ENCODE measurements around the gene SORL1. TPM values are rescaled to one million over a fixed set of nuclear protein-coding genes. Genes with fewer than 3 reads are reported as not detected.

SORL1 gene
- total RNA-seq, 4 donors from 2014 or later, result 7.1 to 12.6 (median 10.6) TPM

GRCh38 chr11:121657146-121657545 lies 205.0 kb downstream of the SORL1 start:
- no peak for ATAC-seq
- 67% methylated on average over 3 of the region's 6 CpGs; no CpG with 5 or more reads in 1 of the 2 donors for WGBS, 2 donors (ENCODE audit: low coverage in 1 of 2)
- no peak overlapping the region for H3K4me3 ChIP-seq
- H3K27me3 ChIP-seq, result no peaks in the 10 kb centered on the region
- peak overlapping the region; percentile 79 to 93 (median 89) for H3K27ac ChIP-seq
- no peaks in the 10 kb centered on the region for H3K36me3 ChIP-seq
- no peaks in the 10 kb centered on the region for H3K9me3 ChIP-seq
- peaks cover 0 to 53% (median 5%) of the 10 kb centered on the region in 3 donors for H3K4me1 ChIP-seq
- TF ChIP-seq POLR2AphosphoS5 (IDR thresholded peaks at IDR 0.05), result no peak

GRCh38 chr11:121659811-121660210 lies 207.7 kb downstream of the SORL1 start:
- Histone ChIP-seq H3K27ac (no peak overlapping the region), H3K4me3 (no peak overlapping the region), H3K36me3 (no peaks in the 10 kb centered on the region), H3K4me1 (peaks cover 0 to 39% (median 5%) of the 10 kb centered on the region in 3 donors), H3K27me3 (no peaks in the 10 kb centered on the region), H3K9me3 (no peaks in the 10 kb centered on the region)
- no peak for TF ChIP-seq CTCF (IDR thresholded peaks at IDR 0.05)
- no peak for TF ChIP-seq EP300 (IDR thresholded peaks at IDR 0.05)
- TF ChIP-seq POLR2A (IDR thresholded peaks at IDR 0.05), result no peak
- no peak for TF ChIP-seq POLR2AphosphoS5 (IDR thresholded peaks at IDR 0.05)
- ATAC-seq, result no peak
- WGBS, 2 donors (ENCODE audit: low coverage in 1 of 2), result 88 to 90% methylated on average over 3 of the region's 3 CpGs

- Histone ChIP-seq H3K4me3 (no peak overlapping the region), H3K9me3 (no peaks in the 10 kb centered on the region), H3K36me3 (no peaks in the 10 kb centered on the region), H3K27ac (peak overlapping the region in 1 of 4 donors; percentile 9), H3K27me3 (no peaks in the 10 kb centered on the region), H3K4me1 (peaks cover 0 to 22% (median 0%) of the 10 kb centered on the region in 3 donors)
- no peak for TF ChIP-seq EP300 (IDR thresholded peaks at IDR 0.05)
- no peak for TF ChIP-seq POLR2AphosphoS5 (IDR thresholded peaks at IDR 0.05)
- no peak for TF ChIP-seq CTCF (IDR thresholded peaks at IDR 0.05)
- TF ChIP-seq POLR2A (IDR thresholded peaks at IDR 0.05), result no peak
- ATAC-seq, result no peak
- 35 to 53% methylated on average over 3 to 4 of the region's 4 CpGs for WGBS, 2 donors (ENCODE audit: low coverage in 1 of 2)
Observed at GRCh38 chr11:121661880-121662486, 209.9 kb downstream of the SORL1 start.

- TF ChIP-seq POLR2A (IDR thresholded peaks at IDR 0.05), result no peak
- TF ChIP-seq EP300 (IDR thresholded peaks at IDR 0.05), result no peak
- no peak for TF ChIP-seq POLR2AphosphoS5 (IDR thresholded peaks at IDR 0.05)
- TF ChIP-seq CTCF (IDR thresholded peaks at IDR 0.05), result no peak
- Histone ChIP-seq H3K4me3 (no peak overlapping the region), H3K9me3 (no peaks in the 10 kb centered on the region), H3K27ac (no peak overlapping the region), H3K36me3 (no peaks in the 10 kb centered on the region), H3K27me3 (no peaks in the 10 kb centered on the region), H3K4me1 (peaks cover 0 to 15% (median 0%) of the 10 kb centered on the region in 3 donors)
- ATAC-seq, result no peak
Observed at GRCh38 chr11:121664144-121664543, 212.0 kb downstream of the SORL1 start.

GRCh38 chr11:121665206-121665838 lies 213.2 kb downstream of the SORL1 start:
- Histone ChIP-seq H3K27me3 (no peaks in the 10 kb centered on the region), H3K4me3 (no peak overlapping the region), H3K27ac (no peak overlapping the region), H3K36me3 (no peaks in the 10 kb centered on the region), H3K4me1 (peaks cover 0 to 27% (median 3%) of the 10 kb centered on the region in 3 donors), H3K9me3 (no peaks in the 10 kb centered on the region)
- 76 to 90% methylated on average over 2 to 3 of the region's 6 CpGs for WGBS, 2 donors (ENCODE audit: low coverage in 1 of 2)
- TF ChIP-seq CTCF (IDR thresholded peaks at IDR 0.05) (no peak), EP300 (IDR thresholded peaks at IDR 0.05) (no peak), POLR2A (IDR thresholded peaks at IDR 0.05) (no peak), POLR2AphosphoS5 (IDR thresholded peaks at IDR 0.05) (no peak)
- no peak for ATAC-seq

Data from gastroesophageal sphincter (tissue), 4 donors.